ENCODE measurements around the gene AFP.

AFP gene

GRCh38 chr4:73448448-73449203 is 12.6 kb downstream of the AFP start (continued):
- no peak for TF ChIP-seq ZNF8 (CRISPR knock-in tag; IDR thresholded peaks at IDR 0.05)
- no peak for TF ChIP-seq ZNF70 (CRISPR knock-in tag; IDR thresholded peaks at IDR 0.05)
- TF ChIP-seq TSHZ2 (CRISPR knock-in tag; IDR thresholded peaks at IDR 0.05) = no peak

- TF ChIP-seq POU6F1 (CRISPR knock-in tag; IDR thresholded peaks at IDR 0.05; ENCODE audit: borderline replicate concordance, low read depth) = no peak
- TF ChIP-seq ZNF70 (CRISPR knock-in tag; IDR thresholded peaks at IDR 0.05) = no peak
- no peak for TF ChIP-seq TOX (CRISPR knock-in tag; IDR thresholded peaks at IDR 0.05; ENCODE audit: borderline replicate concordance)
- TF ChIP-seq ESRRG (CRISPR knock-in tag; IDR thresholded peaks at IDR 0.05) = no peak
- TF ChIP-seq ZFP30 (CRISPR knock-in tag; IDR thresholded peaks at IDR 0.05) = no peak
- TF ChIP-seq TCF4 (CRISPR knock-in tag; IDR thresholded peaks at IDR 0.05; ENCODE audit: borderline replicate concordance) = no peak
- TF ChIP-seq CREB5 (CRISPR knock-in tag; IDR thresholded peaks at IDR 0.05; ENCODE audit: low read depth) = no peak
- no peak for TF ChIP-seq ZNF8 (CRISPR knock-in tag; IDR thresholded peaks at IDR 0.05)
- TF ChIP-seq GLIS3 (CRISPR knock-in tag; IDR thresholded peaks at IDR 0.05) = no peak
- TF ChIP-seq ISL1 (CRISPR knock-in tag; IDR thresholded peaks at IDR 0.05) = no peak
- no peak for TF ChIP-seq SNAI2 (CRISPR knock-in tag; IDR thresholded peaks at IDR 0.05)
- TF ChIP-seq CSDC2 (CRISPR knock-in tag; IDR thresholded peaks at IDR 0.05) = no peak
- ATAC-seq = peak; percentile 56; the same call in 2 of the 3 replicates
Measured at GRCh38 chr4:73450398-73451004, 14.5 kb downstream of the AFP start.

- no peak for ATAC-seq
- TF ChIP-seq POU6F1 (CRISPR knock-in tag; IDR thresholded peaks at IDR 0.05; ENCODE audit: borderline replicate concordance, low read depth) (no peak), ZFP30 (CRISPR knock-in tag; IDR thresholded peaks at IDR 0.05) (no peak), TOX (CRISPR knock-in tag; IDR thresholded peaks at IDR 0.05; ENCODE audit: borderline replicate concordance) (no peak), ZNF70 (CRISPR knock-in tag; IDR thresholded peaks at IDR 0.05) (no peak), GLIS3 (CRISPR knock-in tag; IDR thresholded peaks at IDR 0.05) (no peak), RARB (CRISPR knock-in tag; IDR thresholded peaks at IDR 0.05) (no peak), PPARA (CRISPR knock-in tag; IDR thresholded peaks at IDR 0.05; ENCODE audit: borderline replicate concordance) (no peak), CREB5 (CRISPR knock-in tag; IDR thresholded peaks at IDR 0.05; ENCODE audit: low read depth) (no peak), ESRRG (CRISPR knock-in tag; IDR thresholded peaks at IDR 0.05) (no peak), ZFP3 (CRISPR knock-in tag; IDR thresholded peaks at IDR 0.05) (no peak), BACH2 (CRISPR knock-in tag; IDR thresholded peaks at IDR 0.05; ENCODE audit: borderline replicate concordance) (no peak), OSR1 (CRISPR knock-in tag; IDR thresholded peaks at IDR 0.05) (no peak), ZNF8 (CRISPR knock-in tag; IDR thresholded peaks at IDR 0.05) (no peak), ARNTL (CRISPR knock-in tag; IDR thresholded peaks at IDR 0.05; ENCODE audit: borderline replicate concordance, low read depth) (no peak), CSRNP3 (CRISPR knock-in tag; IDR thresholded peaks at IDR 0.05) (no peak), ZC3H10 (CRISPR knock-in tag; IDR thresholded peaks at IDR 0.05) (no peak), TCF4 (CRISPR knock-in tag; IDR thresholded peaks at IDR 0.05; ENCODE audit: borderline replicate concordance) (no peak), CSDC2 (CRISPR knock-in tag; IDR thresholded peaks at IDR 0.05) (no peak)
Measured at GRCh38 chr4:73451404-73451803, 15.4 kb downstream of the AFP start.
